A673 (cell line): ENCODE measurements around the gene PTCHD1.

Experiments used
- EZH2 ChIP-seq: fragments of 200-600 bp; sonication (generic); IDR thresholded peaks from 2 replicates; pipeline ENCODE4 v1.6.1; 2017; ENCODE audit warnings: borderline replicate concordance, low read depth, mild to moderate bottlenecking, mixed read lengths, antibody characterized with exemption, low read length; ENCODE audit not compliant: poor library complexity, severe bottlenecking
- TF ChIP-seq, protein P1 (sequence below): fragments of 300-800, 200-600 bp; sonication (generic); conservative IDR thresholded peaks from 2 replicates; pipeline ENCODE4 v1.5.1; 2017; ENCODE audit warnings: low read depth, mild to moderate bottlenecking, antibody characterized with exemption, low read length, moderate library complexity, mixed read lengths

DNA sequence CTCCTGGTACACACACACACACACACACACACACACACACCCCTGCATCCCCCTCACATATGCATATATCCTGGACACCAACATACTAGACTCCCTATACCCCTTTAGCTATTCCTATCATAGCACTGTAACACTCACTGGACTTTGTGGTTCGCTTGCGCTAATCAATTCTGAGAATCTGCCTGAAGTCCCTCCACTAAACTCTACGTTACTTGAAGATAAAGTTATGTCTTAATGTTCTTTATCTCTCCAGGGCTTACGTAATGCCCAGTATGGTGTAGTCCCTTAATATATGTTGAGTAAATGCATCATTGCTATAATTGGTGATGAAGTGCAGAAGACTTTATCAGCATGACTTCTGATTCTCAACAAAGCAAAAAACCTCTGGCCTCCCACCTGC, 32.3 kb downstream of the PTCHD1 start:
- TF ChIP-seq, protein P1, sequence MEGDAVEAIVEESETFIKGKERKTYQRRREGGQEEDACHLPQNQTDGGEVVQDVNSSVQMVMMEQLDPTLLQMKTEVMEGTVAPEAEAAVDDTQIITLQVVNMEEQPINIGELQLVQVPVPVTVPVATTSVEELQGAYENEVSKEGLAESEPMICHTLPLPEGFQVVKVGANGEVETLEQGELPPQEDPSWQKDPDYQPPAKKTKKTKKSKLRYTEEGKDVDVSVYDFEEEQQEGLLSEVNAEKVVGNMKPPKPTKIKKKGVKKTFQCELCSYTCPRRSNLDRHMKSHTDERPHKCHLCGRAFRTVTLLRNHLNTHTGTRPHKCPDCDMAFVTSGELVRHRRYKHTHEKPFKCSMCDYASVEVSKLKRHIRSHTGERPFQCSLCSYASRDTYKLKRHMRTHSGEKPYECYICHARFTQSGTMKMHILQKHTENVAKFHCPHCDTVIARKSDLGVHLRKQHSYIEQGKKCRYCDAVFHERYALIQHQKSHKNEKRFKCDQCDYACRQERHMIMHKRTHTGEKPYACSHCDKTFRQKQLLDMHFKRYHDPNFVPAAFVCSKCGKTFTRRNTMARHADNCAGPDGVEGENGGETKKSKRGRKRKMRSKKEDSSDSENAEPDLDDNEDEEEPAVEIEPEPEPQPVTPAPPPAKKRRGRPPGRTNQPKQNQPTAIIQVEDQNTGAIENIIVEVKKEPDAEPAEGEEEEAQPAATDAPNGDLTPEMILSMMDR = no peak
- TF ChIP-seq EZH2 = no peak
